Liver (tissue), 9 donors: ENCODE data around the gene PNCK. TPM values are rescaled to one million over a fixed set of nuclear protein-coding genes. Genes with fewer than 3 reads are reported as not detected.

Experiments
- DNase-seq: peaks from one replicate; pipeline ENCODE4 v3.0.0-alpha.2; 2017; ENCODE audit warnings: low spot score
- H3K27ac ChIP-seq, 2 donors: one replicate each; pipeline ENCODE4 v1.7.0; 2013; ENCODE audit warnings: inconsistent platforms in 2 of 2, low read length in 2 of 2, control low read depth in 1 of 2, low read depth in 1 of 2, mild to moderate bottlenecking in 1 of 2
- H3K27me3 ChIP-seq, 4 donors: one replicate each; pipeline versions ENCODE4 v1.6.1 to v1.7.0; 2013; ENCODE audit warnings: low read length in 3 of 4, inconsistent platforms in 1 of 4, mild to moderate bottlenecking in 1 of 4, moderate library complexity in 1 of 4; ENCODE audit not compliant: control insufficient read depth in 4 of 4, insufficient read depth in 4 of 4
- H3K36me3 ChIP-seq, 4 donors: one replicate each; pipeline versions ENCODE4 v1.6.1 to v1.7.0; 2013; ENCODE audit warnings: low read length in 3 of 4, mild to moderate bottlenecking in 3 of 4, low read depth in 1 of 4, moderate library complexity in 1 of 4; ENCODE audit not compliant: control insufficient read depth in 4 of 4, insufficient read depth in 3 of 4
- H3K4me1 ChIP-seq, 4 donors: one replicate each; pipeline versions ENCODE4 v1.6.1 to v1.7.0; 2013; ENCODE audit warnings: low read length in 3 of 4, mild to moderate bottlenecking in 3 of 4, moderate library complexity in 1 of 4; ENCODE audit not compliant: control insufficient read depth in 4 of 4, insufficient read depth in 4 of 4
- H3K4me3 ChIP-seq, 3 donors: one replicate each; pipeline versions ENCODE4 v1.6.1 to v1.7.0; 2013; ENCODE audit warnings: low read length in 3 of 3, control low read depth in 1 of 3, low read depth in 1 of 3, mild to moderate bottlenecking in 1 of 3
- H3K9ac ChIP-seq, 2 donors: one replicate each; pipeline ENCODE4 v1.7.0; 2013; ENCODE audit warnings: low read length in 2 of 2, mild to moderate bottlenecking in 2 of 2, moderate library complexity in 2 of 2, control low read depth in 1 of 2, low read depth in 1 of 2
- H3K9me3 ChIP-seq, 4 donors: one replicate each; pipeline versions ENCODE4 v1.6.1 to v1.7.0; 2013; ENCODE audit warnings: low read length in 3 of 4; ENCODE audit not compliant: control insufficient read depth in 4 of 4
- EGR1 ChIP-seq, 2 donors: IDR thresholded peaks; 2 replicates each; pipeline ENCODE4 v1.6.1; 2016 to 2018; ENCODE audit warnings: antibody characterized with exemption in 2 of 2, low read depth in 2 of 2
- GABPA ChIP-seq, 2 donors: IDR thresholded peaks in 1 of 2; conservative IDR thresholded peaks in 1 of 2; 2 replicates each; pipeline ENCODE4 v1.6.1; 2016; ENCODE audit warnings: antibody characterized with exemption in 2 of 2, mild to moderate bottlenecking in 1 of 2, moderate library complexity in 1 of 2
- HNF4G ChIP-seq: IDR thresholded peaks from 2 replicates; pipeline ENCODE4 v1.6.1; 2016; ENCODE audit warnings: antibody characterized with exemption
- NR2F2 ChIP-seq: IDR thresholded peaks from 2 replicates; pipeline ENCODE4 v1.6.1; 2016; ENCODE audit warnings: antibody characterized with exemption
- RAD21 ChIP-seq, 2 donors: IDR thresholded peaks; 2 replicates each; pipeline ENCODE4 v1.6.1; 2016; ENCODE audit warnings: antibody characterized with exemption in 2 of 2, mild to moderate bottlenecking in 2 of 2
- RXRA ChIP-seq, 2 donors: IDR thresholded peaks; 2 replicates each; pipeline ENCODE4 v1.6.1; 2017 to 2018; ENCODE audit warnings: antibody characterized with exemption in 2 of 2, mild to moderate bottlenecking in 1 of 2
- SP1 ChIP-seq: IDR thresholded peaks from 2 replicates; pipeline ENCODE4 v1.6.1; 2018; ENCODE audit warnings: antibody characterized with exemption, mild to moderate bottlenecking
- TAF1 ChIP-seq: conservative IDR thresholded peaks from 2 replicates; pipeline ENCODE4 v1.6.1; 2016; ENCODE audit warnings: antibody characterized with exemption, mild to moderate bottlenecking
- YY1 ChIP-seq: IDR thresholded peaks from 2 replicates; pipeline ENCODE4 v1.6.1; 2016; ENCODE audit warnings: antibody characterized with exemption, mild to moderate bottlenecking
- WGBS: extraction: QIAGEN DNeasy Blood & Tissue Kit; methylation state at CpG from one replicate; pipeline ENCODE4 v1.1.7; 2013; 5-methylcytosine and 5-hydroxymethylcytosine counted together
- polyA plus RNA-seq, 2 donors: library from polyadenylated mRNA; stranded (reverse) in 1 of 2; unstranded in 1 of 2; fragments of 200-250 nt in 1 of 2; fragments of >200 nt in 1 of 2; fragmentation: Nextera tagmentation in 1 of 2; extraction: Ambion mirVana in 1 of 2; gene quantifications; one replicate each; pipeline versions ENCODE4 v1.2.1 to v1.2.3, GENCODE V29; 2013 to 2015
- total RNA-seq, 2 donors: library from RNA; depleted of rRNA; stranded (reverse); fragments of >200 nt; gene quantifications; one replicate each; pipeline ENCODE4 v1.2.3, GENCODE V29; 2014
- TF ChIP-seq, protein P1 (sequence below): IDR thresholded peaks from 2 replicates; pipeline ENCODE4 v1.6.1; 2016; ENCODE audit warnings: antibody characterized with exemption
- TF ChIP-seq, protein P2 (sequence below): IDR thresholded peaks from 2 replicates; pipeline ENCODE4 v1.6.1; 2016; ENCODE audit warnings: antibody characterized with exemption
- TF ChIP-seq, protein P3 (sequence below): IDR thresholded peaks from 2 replicates; pipeline ENCODE4 v1.6.1; 2016; ENCODE audit warnings: antibody characterized with exemption
- TF ChIP-seq, protein P4 (sequence below): fragments of 150-350 bp; IDR thresholded peaks from 2 replicates; pipeline ENCODE4 v1.5.1; 2017; ENCODE audit warnings: improper control_type of control experiment, low read depth, low read length; ENCODE audit not compliant: missing input control
- donor health status: healthy.
- donor health status: healthy.
- donor health status: healthy.
- donor health status: healthy.
- donor health status: healthy.

Gene PNCK
- total and polyA plus RNA-seq, 4 donors, result 0.02 to 0.17 TPM; not detected in 2

DNA sequence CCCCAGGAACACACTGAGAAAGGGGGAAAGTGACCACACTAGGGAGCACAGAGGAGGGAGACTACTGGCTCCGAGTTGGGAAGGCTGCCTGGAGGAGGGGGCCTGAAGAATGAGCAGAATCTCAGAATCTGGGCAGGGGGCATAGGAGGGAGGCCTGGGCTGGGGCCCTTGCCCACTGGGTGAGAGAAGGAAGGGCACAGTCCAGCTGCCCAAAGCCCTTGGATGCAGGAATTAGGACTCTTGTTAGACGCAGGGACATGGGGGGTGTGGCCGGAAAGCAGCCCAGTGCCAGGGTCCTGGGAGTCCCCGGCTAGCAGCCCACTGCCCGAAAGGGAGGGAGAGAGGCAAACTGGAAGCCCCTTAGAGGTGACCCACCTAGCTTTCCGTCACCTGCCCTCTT lies 28.5 kb downstream of the PNCK start:
- H3K4me1 ChIP-seq, result peaks cover 7 to 19% (median 7%) of the 10 kb centered on the region in 4 donors

DNA sequence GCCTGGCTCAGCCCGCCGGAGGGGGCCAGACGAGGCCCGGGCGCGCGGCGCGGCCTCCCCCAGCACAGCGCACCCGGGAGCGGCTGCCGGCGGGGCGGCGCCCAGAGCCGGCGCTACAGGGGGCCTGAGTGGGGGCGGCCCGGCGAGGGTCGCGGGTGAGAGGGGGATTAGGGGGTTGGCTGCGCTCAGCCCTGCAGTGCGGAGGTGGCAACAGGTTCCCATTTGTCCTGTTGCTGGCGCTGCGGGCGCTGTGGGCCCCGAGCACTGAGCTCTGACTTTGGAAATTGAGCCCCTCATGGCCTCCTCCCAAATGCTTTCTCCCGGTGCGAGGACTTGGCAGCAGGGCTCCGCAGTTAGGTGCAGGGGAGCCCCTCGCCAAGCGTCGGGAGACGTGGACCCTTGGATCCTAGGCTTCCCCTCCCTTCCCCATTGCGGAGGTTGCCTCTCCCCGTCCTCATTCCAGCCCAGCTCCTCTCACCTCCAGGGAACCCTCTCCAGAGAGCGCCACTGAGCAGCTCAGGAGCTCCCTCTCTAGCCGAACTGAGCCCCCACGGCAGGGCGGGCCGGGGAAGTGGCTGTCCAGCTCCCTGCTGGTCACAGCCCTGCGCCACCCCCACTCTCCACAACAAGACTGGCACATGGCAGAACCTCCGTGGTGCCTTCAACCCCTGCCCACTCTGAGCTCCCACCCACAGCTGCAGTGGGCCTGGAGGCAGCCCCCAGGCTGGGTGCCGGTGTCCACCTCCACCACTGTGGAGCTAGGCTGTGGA lies 29.1 kb downstream of the PNCK start:
- no peak for DNase-seq
- H3K9ac ChIP-seq, result no peak overlapping the region
- H3K27me3 ChIP-seq, result peaks cover 0 to 7% (median under 1%) of the 10 kb centered on the region in 4 donors
- H3K4me3 ChIP-seq, result no peak overlapping the region
- H3K27ac ChIP-seq, result no peak overlapping the region
- WGBS, result 8% methylated on average over 46 of the region's 46 CpGs
- H3K9me3 ChIP-seq, result no peaks in the 10 kb centered on the region
- TF ChIP-seq EGR1 (IDR thresholded peaks at IDR 0.05; ENCODE audit: low read depth in 2 of 2) (no peak), RXRA (IDR thresholded peaks at IDR 0.05) (no peak), NR2F2 (no peak), GABPA (IDR thresholded peaks at IDR 0.05 in 1 of 2, conservative IDR thresholded peaks at IDR 0.05 in 1 of 2) (no peak), SP1 (no peak), RAD21 (IDR thresholded peaks at IDR 0.05) (no peak)
- TF ChIP-seq, protein P1, sequence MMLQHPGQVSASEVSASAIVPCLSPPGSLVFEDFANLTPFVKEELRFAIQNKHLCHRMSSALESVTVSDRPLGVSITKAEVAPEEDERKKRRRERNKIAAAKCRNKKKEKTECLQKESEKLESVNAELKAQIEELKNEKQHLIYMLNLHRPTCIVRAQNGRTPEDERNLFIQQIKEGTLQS, result no peak
- TF ChIP-seq, protein P2, sequence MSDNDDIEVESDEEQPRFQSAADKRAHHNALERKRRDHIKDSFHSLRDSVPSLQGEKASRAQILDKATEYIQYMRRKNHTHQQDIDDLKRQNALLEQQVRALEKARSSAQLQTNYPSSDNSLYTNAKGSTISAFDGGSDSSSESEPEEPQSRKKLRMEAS, result no peak
- TF ChIP-seq, protein P3, sequence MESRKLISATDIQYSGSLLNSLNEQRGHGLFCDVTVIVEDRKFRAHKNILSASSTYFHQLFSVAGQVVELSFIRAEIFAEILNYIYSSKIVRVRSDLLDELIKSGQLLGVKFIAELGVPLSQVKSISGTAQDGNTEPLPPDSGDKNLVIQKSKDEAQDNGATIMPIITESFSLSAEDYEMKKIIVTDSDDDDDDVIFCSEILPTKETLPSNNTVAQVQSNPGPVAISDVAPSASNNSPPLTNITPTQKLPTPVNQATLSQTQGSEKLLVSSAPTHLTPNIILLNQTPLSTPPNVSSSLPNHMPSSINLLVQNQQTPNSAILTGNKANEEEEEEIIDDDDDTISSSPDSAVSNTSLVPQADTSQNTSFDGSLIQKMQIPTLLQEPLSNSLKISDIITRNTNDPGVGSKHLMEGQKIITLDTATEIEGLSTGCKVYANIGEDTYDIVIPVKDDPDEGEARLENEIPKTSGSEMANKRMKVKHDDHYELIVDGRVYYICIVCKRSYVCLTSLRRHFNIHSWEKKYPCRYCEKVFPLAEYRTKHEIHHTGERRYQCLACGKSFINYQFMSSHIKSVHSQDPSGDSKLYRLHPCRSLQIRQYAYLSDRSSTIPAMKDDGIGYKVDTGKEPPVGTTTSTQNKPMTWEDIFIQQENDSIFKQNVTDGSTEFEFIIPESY, result no peak
- H3K4me1 ChIP-seq, result peaks cover 7 to 19% (median 7%) of the 10 kb centered on the region in 4 donors
- no peaks in the 10 kb centered on the region for H3K36me3 ChIP-seq

More for the DNA sequence above, 28.5 kb downstream of the PNCK start:
- WGBS, result 44% methylated on average over 6 of the region's 6 CpGs
- TF ChIP-seq, protein P3, result no peak
- TF ChIP-seq HNF4G, result no peak
- no peak for TF ChIP-seq GABPA (IDR thresholded peaks at IDR 0.05 in 1 of 2, conservative IDR thresholded peaks at IDR 0.05 in 1 of 2)
- TF ChIP-seq, protein P4, sequence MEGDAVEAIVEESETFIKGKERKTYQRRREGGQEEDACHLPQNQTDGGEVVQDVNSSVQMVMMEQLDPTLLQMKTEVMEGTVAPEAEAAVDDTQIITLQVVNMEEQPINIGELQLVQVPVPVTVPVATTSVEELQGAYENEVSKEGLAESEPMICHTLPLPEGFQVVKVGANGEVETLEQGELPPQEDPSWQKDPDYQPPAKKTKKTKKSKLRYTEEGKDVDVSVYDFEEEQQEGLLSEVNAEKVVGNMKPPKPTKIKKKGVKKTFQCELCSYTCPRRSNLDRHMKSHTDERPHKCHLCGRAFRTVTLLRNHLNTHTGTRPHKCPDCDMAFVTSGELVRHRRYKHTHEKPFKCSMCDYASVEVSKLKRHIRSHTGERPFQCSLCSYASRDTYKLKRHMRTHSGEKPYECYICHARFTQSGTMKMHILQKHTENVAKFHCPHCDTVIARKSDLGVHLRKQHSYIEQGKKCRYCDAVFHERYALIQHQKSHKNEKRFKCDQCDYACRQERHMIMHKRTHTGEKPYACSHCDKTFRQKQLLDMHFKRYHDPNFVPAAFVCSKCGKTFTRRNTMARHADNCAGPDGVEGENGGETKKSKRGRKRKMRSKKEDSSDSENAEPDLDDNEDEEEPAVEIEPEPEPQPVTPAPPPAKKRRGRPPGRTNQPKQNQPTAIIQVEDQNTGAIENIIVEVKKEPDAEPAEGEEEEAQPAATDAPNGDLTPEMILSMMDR, result no peak
- no peak for TF ChIP-seq YY1
- TF ChIP-seq, protein P1, result no peak
- TF ChIP-seq TAF1, result no peak
- no peak for TF ChIP-seq SP1
- Histone ChIP-seq H3K27ac (no peak overlapping the region), H3K9me3 (no peaks in the 10 kb centered on the region), H3K9ac (no peak overlapping the region), H3K27me3 (peaks cover 0 to 7% (median under 1%) of the 10 kb centered on the region in 4 donors), H3K36me3 (no peaks in the 10 kb centered on the region), H3K4me3 (no peak overlapping the region)
- DNase-seq, result no peak
